IPS DF 6.9 (cell line): ENCODE results near the gene HMGB4.

Experiments
- DNase-seq: peaks from one replicate; pipeline ENCODE4 v3.0.0-alpha.2; 2013; ENCODE audit warnings: low read depth, low spot score
- H3K27ac ChIP-seq: one replicate; pipeline ENCODE4 v1.5.1; 2013; ENCODE audit warnings: low read length, control low read depth
- H3K27me3 ChIP-seq: 2 replicates; pipeline ENCODE4 v1.6.1; 2013; ENCODE audit warnings: mild to moderate bottlenecking, low read length; ENCODE audit not compliant: control insufficient read depth, insufficient read depth
- H3K36me3 ChIP-seq: 2 replicates; pipeline ENCODE4 v1.6.1; 2013; ENCODE audit warnings: low read length; ENCODE audit not compliant: control insufficient read depth, insufficient read depth
- H3K4me1 ChIP-seq: 2 replicates; pipeline ENCODE4 v1.6.1; 2013; ENCODE audit warnings: low read length; ENCODE audit not compliant: control insufficient read depth, insufficient read depth
- H3K4me3 ChIP-seq: 2 replicates; pipeline ENCODE4 v1.5.1; 2013; ENCODE audit warnings: mild to moderate bottlenecking, low read length
- H3K9me3 ChIP-seq: 2 replicates; pipeline ENCODE4 v1.6.1; 2013; ENCODE audit warnings: low read length, inconsistent platforms; ENCODE audit not compliant: control insufficient read depth, insufficient read depth
- WGBS: extraction: QIAGEN DNeasy Blood & Tissue Kit; methylation state at CpG from one replicate; pipeline ENCODE4 v1.1.7; 2013; ENCODE audit warnings: mixed read lengths, missing lambda C conversion rate; ENCODE audit not compliant: insufficient read length, insufficient coverage; 5-methylcytosine and 5-hydroxymethylcytosine counted together

The HMGB4 gene

DNA sequence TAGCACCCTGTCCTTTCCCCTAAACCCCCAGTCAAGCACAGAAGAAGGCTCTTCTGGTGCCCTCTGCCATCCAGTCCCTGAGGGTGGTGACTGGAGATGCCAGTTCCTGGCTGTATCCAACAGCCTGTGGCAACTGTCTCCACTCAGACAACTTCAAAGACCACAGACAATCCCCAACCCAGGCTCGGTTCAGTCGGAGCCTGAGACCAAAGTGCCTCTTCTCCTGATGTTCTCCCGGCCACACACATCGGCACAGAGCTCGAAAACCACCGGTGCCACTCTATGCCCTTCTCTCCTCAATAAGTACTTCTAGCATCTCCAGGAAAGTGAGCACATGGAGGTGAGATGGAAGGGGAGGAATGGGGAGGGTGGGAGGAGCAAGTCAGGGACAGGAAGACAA lies 39.6 kb upstream of the HMGB4 start:
- Histone ChIP-seq H3K9me3 (peaks cover 2% of the 10 kb centered on the region), H3K27ac (no peak overlapping the region), H3K4me1 (no peaks in the 10 kb centered on the region), H3K36me3 (no peaks in the 10 kb centered on the region), H3K4me3 (no peak overlapping the region), H3K27me3 (no peaks in the 10 kb centered on the region)
- DNase-seq, result no peak
- WGBS, result no CpG with 5 or more reads among the region's 6 CpGs

DNA sequence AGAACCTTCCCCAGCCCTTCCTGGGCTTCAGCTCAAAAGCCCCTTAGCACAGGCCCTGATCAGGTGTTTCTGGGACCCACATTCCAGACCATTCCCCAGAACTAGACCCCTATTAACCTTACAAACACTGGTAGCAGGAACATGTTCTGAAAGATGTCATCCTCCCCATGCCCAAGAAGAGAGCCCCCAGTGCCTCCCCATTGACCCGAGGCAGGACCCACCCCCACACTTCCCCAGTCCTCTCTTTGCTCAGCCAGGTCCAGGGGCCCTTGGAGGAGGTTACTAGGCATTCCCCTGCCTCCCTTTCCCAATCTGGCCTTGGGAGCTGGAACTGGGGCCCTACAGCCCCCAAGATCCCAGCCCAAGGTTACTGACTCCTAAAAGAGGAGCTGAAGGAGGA lies 38.9 kb upstream of the HMGB4 start:
- Histone ChIP-seq H3K36me3 (no peaks in the 10 kb centered on the region), H3K9me3 (peaks cover 2% of the 10 kb centered on the region), H3K4me3 (no peak overlapping the region), H3K27me3 (no peaks in the 10 kb centered on the region), H3K4me1 (no peaks in the 10 kb centered on the region), H3K27ac (no peak overlapping the region)
- no peak for DNase-seq
- no CpG with 5 or more reads among the region's 1 CpG for WGBS

DNA sequence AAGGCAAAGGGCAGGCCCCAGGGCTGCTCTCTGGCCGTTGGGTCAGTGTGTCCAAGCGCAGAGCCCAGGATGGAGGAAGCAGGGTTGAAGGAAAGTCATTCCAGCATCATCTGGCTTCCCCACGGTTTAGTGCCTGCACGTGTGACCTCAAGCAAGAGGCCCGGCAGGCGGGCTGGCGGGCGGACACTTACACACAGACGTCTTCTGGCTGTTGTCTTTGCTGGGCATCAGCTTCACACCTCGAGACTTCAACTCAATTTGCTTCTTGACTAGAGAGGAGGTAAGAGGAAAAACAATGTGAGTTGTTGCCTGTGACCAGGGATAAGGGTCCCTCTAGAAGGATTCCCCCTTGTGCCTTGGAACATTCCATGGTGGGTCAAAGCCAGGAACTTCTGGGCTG lies 38.4 kb upstream of the HMGB4 start:
- Histone ChIP-seq H3K9me3 (peaks cover 2% of the 10 kb centered on the region), H3K36me3 (no peaks in the 10 kb centered on the region), H3K4me1 (no peaks in the 10 kb centered on the region), H3K27me3 (no peaks in the 10 kb centered on the region), H3K4me3 (no peak overlapping the region), H3K27ac (no peak overlapping the region)
- DNase-seq, result no peak
- no CpG with 5 or more reads among the region's 10 CpGs for whole genome bisulfite sequencing

DNA sequence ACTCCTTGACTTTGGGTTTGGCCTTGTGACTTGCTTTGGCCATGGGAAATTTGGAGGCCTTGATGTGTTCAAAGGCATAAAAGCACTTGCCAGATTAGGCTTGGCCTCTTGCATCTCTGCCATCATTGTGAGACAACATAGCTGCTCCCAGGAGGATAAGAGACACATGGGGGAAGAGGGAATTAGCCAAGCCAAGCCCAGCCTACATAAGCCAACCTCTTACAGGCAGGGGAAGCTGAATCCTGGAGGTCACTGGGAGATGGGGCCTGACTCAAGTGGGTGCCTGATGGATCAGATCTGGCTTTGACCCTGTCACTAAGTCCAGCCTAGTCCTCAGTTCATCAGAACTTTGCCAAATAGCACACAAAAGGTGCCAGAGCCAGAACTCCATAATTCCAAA lies 37.6 kb upstream of the HMGB4 start:
- no peaks in the 10 kb centered on the region for H3K4me1 ChIP-seq
- H3K27me3 ChIP-seq, result no peaks in the 10 kb centered on the region
- no peak overlapping the region for H3K27ac ChIP-seq
- H3K9me3 ChIP-seq, result peaks cover 2% of the 10 kb centered on the region
- no peaks in the 10 kb centered on the region for H3K36me3 ChIP-seq
- DNase-seq, result no peak
- H3K4me3 ChIP-seq, result no peak overlapping the region

DNA sequence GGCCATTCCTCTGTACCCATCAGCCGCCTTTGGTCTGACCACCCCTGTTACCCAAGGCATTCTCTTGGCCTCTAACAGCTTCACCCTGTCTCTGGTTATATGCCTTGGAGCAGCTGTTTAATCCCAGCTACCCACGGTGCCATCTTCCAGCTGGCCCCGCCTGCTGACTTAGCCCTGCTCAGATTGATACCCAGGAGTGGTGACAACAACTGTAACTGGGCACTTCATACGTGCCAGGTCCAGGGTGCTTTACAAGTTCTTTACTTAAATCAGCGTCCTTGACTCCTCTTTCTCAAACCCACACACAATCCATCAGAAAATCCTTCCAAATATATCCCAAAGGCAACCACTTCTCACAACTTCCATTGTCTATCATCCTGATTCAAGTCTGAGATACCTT lies 37.2 kb upstream of the HMGB4 start:
- H3K27me3 ChIP-seq, result no peaks in the 10 kb centered on the region
- H3K36me3 ChIP-seq, result no peaks in the 10 kb centered on the region
- no peak for DNase-seq
- no peak overlapping the region for H3K4me3 ChIP-seq
- H3K27ac ChIP-seq, result no peak overlapping the region
- H3K4me1 ChIP-seq, result no peaks in the 10 kb centered on the region
- WGBS, result no CpG with 5 or more reads among the region's 5 CpGs
- peaks cover 2% of the 10 kb centered on the region for H3K9me3 ChIP-seq

DNA sequence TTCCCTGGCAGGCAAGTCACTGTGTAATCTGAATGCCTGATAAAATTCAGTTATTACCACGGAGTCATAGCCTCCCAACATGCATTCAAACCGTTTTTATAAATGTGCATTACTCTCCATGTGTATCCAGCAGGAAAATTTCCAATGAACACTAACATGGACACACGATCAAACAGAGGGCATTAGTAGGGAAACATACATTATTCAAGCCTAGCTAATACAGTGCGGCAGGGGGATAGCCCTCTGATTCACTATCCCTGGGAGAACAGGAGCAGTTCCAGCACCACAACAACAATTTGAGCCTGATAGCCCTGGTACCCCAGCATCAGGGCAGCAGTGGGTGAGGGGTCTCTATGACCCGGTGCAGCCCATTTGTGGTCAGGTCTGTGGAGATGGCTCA lies 35.8 kb upstream of the HMGB4 start:
- no peak for DNase-seq
- no CpG with 5 or more reads among the region's 5 CpGs for WGBS
- no peaks in the 10 kb centered on the region for H3K36me3 ChIP-seq
- H3K27me3 ChIP-seq, result no peaks in the 10 kb centered on the region
- H3K4me1 ChIP-seq, result no peaks in the 10 kb centered on the region
- peaks cover 2% of the 10 kb centered on the region for H3K9me3 ChIP-seq
- no peak overlapping the region for H3K27ac ChIP-seq
- no peak overlapping the region for H3K4me3 ChIP-seq

DNA sequence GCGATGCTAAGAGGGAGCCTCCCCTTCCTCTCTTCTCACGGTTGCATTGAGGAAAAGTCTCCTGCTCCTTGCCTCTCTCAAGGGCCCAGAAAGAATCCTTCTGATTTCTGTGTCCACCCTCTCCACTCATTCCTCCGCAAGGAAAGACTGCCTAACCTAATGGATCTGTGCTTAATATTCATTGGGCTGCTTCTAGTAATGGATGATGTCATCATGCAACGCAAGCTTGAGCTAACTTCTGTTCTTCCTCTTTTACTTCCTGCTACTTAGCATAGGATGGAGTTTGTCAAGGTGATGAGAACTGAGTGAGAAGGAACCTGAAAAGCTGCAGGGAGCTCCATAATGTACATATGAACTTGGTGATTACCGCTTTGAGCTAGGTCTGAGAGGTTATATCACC lies 35.2 kb upstream of the HMGB4 start:
- Histone ChIP-seq H3K4me1 (no peaks in the 10 kb centered on the region), H3K27me3 (no peaks in the 10 kb centered on the region), H3K36me3 (no peaks in the 10 kb centered on the region), H3K27ac (no peak overlapping the region), H3K9me3 (peaks cover 2% of the 10 kb centered on the region), H3K4me3 (no peak overlapping the region)
- WGBS, result no CpG with 5 or more reads among the region's 5 CpGs
- DNase-seq, result no peak

DNA sequence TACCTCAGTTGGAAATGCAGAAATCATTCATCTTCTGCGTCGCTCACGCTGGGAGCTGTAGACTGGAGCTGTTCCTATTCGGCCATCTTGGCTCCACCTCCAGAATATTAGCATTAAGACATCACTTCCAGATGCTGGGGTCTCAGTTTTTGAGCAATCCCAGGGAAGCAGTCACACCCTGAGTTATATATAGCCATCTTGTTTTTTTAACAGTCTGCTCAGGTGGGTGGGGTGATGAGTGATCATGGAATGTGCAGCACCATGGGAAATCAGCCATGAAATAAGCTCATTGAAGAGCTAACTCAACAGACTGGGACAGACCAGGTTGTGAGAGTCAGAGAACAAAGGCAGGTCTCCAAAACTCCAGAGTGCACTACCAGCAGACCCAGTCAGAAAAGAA lies 27.0 kb upstream of the HMGB4 start:
- no CpG with 5 or more reads among the region's 4 CpGs for WGBS
- H3K4me3 ChIP-seq, result no peak overlapping the region

DNA sequence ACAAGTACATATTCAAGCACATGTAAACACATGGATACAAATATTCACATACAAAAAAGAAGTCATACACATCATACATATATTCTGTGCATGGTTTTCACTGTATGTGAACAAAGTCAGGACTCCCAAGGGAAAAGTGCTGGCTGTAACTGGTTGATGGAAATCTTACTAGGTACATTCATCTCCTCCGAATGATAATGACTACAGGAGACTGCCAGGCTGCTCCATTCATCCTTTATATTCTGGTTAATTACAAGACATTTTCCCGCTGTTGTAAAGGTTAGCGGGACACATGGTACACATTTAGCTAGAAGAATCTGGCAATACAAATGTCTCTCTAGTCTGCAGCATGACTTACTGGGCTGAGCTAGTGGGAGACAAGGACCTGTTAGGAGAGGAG lies 26.2 kb upstream of the HMGB4 start:
- Histone ChIP-seq H3K27ac (no peak overlapping the region), H3K36me3 (no peaks in the 10 kb centered on the region), H3K4me3 (no peak overlapping the region), H3K9me3 (no peaks in the 10 kb centered on the region), H3K4me1 (no peaks in the 10 kb centered on the region), H3K27me3 (no peaks in the 10 kb centered on the region)
- WGBS, result no CpG with 5 or more reads among the region's 3 CpGs
- DNase-seq, result no peak

More for the DNA sequence above, 27.0 kb upstream of the HMGB4 start:
- Histone ChIP-seq H3K27me3 (no peaks in the 10 kb centered on the region), H3K9me3 (no peaks in the 10 kb centered on the region), H3K4me1 (no peaks in the 10 kb centered on the region), H3K27ac (no peak overlapping the region), H3K36me3 (no peaks in the 10 kb centered on the region)
- no peak for DNase-seq

DNA sequence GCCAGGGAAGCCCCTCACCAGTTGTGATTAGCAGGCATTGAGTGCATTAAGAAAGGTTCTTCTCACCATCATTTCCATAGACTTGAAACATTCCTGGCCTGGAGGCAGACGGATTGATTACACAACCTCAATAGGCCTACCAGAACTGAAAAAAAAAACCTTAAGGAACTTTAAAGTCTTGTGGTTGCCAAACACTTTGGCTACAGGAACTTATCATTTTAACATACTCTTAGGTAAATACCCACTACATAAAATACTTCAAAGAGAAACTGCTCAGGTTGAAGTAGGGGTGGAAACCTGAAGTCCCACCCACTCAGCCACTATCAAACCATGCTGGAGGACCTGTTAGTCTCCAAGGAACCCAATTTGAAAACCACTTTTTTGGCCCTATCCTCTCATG lies 22.4 kb upstream of the HMGB4 start:
- no peaks in the 10 kb centered on the region for H3K27me3 ChIP-seq
- no CpG with 5 or more reads among the region's 1 CpG for WGBS
- H3K4me1 ChIP-seq, result no peaks in the 10 kb centered on the region
- H3K9me3 ChIP-seq, result no peaks in the 10 kb centered on the region
- no peak overlapping the region for H3K27ac ChIP-seq
- H3K36me3 ChIP-seq, result no peaks in the 10 kb centered on the region
- H3K4me3 ChIP-seq, result no peak overlapping the region
- no peak for DNase-seq

DNA sequence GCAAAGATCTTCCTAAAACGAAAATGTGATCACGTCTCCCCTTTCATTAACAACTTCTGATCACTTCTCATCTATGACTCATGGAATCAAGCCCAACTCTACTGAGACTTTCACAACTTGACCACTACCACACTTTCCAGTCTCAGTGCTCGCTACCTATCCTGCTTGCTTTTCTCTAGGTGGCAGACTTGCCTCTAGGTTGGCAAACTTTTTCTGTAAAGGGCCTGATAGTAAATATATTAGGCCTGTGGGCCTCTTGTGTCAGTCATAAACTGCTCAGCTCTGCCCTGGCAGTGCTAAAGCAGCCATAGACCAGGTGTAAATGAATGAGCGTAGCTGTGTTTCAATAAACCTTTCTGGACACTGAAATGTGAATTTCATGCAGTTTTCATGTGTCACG lies 21.5 kb upstream of the HMGB4 start:
- Histone ChIP-seq H3K4me3 (no peak overlapping the region), H3K36me3 (no peaks in the 10 kb centered on the region), H3K4me1 (no peaks in the 10 kb centered on the region), H3K27ac (no peak overlapping the region), H3K27me3 (no peaks in the 10 kb centered on the region), H3K9me3 (no peaks in the 10 kb centered on the region)
- no peak for DNase-seq
- WGBS, result no CpG with 5 or more reads among the region's 5 CpGs
